KMS-11 (cell line): ENCODE data around the gene ACTL6B.

ENCODE experiments used
- H2AFZ ChIP-seq: fragments of 200-600 bp; sonication (generic); 2 replicates; pipeline ENCODE4 v1.6.1; 2016; ENCODE audit warnings: antibody characterized with exemption, mixed run types, low read depth
- H3K27ac ChIP-seq: fragments of 200-600 bp; sonication (generic); 2 replicates; pipeline ENCODE4 v1.6.1; 2016; ENCODE audit warnings: mild to moderate bottlenecking, mixed run types
- H3K27me3 ChIP-seq: fragments of 200-600 bp; sonication (generic); 2 replicates; pipeline ENCODE4 v1.6.1; 2017; ENCODE audit warnings: mild to moderate bottlenecking, low read depth, mixed run types, moderate library complexity; ENCODE audit not compliant: insufficient read depth
- H3K36me3 ChIP-seq: fragments of 200-600 bp; sonication (generic); 2 replicates; pipeline ENCODE4 v1.6.1; 2017; ENCODE audit warnings: mild to moderate bottlenecking, mixed run types; ENCODE audit not compliant: insufficient read depth
- H3K4me1 ChIP-seq: fragments of 200-600 bp; sonication (generic); 2 replicates; pipeline ENCODE4 v1.6.1; 2016; ENCODE audit warnings: mild to moderate bottlenecking, low read depth, mixed run types; ENCODE audit not compliant: poor library complexity, severe bottlenecking
- H3K4me2 ChIP-seq: fragments of 200-600 bp; sonication (generic); 2 replicates; pipeline ENCODE4 v1.7.0; 2016; ENCODE audit warnings: mild to moderate bottlenecking, mixed run types
- H3K4me3 ChIP-seq: fragments of 200-600 bp; sonication (generic); IDR thresholded peaks from 2 replicates; pipeline ENCODE4 v1.6.1; 2017; ENCODE audit warnings: low read depth, low read length, mixed read lengths; ENCODE audit not compliant: insufficient read depth
- H3K79me2 ChIP-seq: fragments of 200-600 bp; sonication (generic); 2 replicates; pipeline ENCODE4 v1.6.1; 2016; ENCODE audit warnings: low read depth, mixed run types; ENCODE audit not compliant: insufficient read depth
- H3K9ac ChIP-seq: fragments of 200-600 bp; sonication (generic); 2 replicates; pipeline ENCODE4 v1.6.1; 2016; ENCODE audit warnings: mild to moderate bottlenecking, mixed run types
- H4K20me1 ChIP-seq: fragments of 200-600 bp; sonication (generic); 2 replicates; pipeline ENCODE4 v1.6.1; 2016; ENCODE audit warnings: mild to moderate bottlenecking, mixed run types; ENCODE audit not compliant: insufficient read depth
- TF ChIP-seq, protein P1 (sequence below): fragments of 200-600 bp; sonication (generic); conservative IDR thresholded peaks from 2 replicates; pipeline ENCODE4 v1.6.1; 2017; ENCODE audit warnings: low read depth, mild to moderate bottlenecking, antibody characterized with exemption, low read length, moderate library complexity, mixed read lengths

Gene ACTL6B

DNA sequence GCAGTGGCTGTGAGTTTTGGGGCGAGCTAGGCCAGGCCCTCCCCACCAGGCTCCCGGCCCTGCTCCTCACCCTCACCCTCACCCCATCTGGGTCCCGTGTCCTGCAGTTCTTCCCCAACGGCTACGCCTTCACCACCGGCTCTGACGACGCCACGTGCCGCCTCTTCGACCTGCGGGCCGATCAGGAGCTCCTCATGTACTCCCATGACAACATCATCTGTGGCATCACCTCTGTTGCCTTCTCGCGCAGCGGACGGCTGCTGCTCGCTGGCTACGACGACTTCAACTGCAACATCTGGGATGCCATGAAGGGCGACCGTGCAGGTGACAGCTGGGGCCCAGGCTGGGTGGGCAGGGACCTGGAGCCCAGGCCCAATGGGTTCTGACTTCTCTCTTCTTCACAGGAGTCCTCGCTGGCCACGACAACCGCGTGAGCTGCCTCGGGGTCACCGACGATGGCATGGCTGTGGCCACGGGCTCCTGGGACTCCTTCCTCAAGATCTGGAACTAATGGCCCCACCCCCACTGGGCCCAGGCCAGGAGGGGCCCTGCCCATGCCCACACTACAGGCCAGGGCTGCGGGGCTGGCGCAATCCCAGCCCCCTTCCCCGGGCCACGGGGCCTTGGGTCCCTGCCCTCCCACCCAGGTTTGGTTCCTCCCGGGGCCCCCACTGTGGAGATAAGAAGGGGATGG lies 22.2 kb upstream of the ACTL6B start:
- H3K36me3 ChIP-seq: peaks cover 3% of the 10 kb centered on the region; the same call in 1 of the 2 replicates
- H3K27me3 ChIP-seq: no peaks in the 10 kb centered on the region
- H3K79me2 ChIP-seq: peaks cover 19% of the 10 kb centered on the region
- no peak overlapping the region for H3K4me2 ChIP-seq
- no peak overlapping the region for H3K27ac ChIP-seq
- no peak overlapping the region for H3K4me3 ChIP-seq
- TF ChIP-seq, protein P1, sequence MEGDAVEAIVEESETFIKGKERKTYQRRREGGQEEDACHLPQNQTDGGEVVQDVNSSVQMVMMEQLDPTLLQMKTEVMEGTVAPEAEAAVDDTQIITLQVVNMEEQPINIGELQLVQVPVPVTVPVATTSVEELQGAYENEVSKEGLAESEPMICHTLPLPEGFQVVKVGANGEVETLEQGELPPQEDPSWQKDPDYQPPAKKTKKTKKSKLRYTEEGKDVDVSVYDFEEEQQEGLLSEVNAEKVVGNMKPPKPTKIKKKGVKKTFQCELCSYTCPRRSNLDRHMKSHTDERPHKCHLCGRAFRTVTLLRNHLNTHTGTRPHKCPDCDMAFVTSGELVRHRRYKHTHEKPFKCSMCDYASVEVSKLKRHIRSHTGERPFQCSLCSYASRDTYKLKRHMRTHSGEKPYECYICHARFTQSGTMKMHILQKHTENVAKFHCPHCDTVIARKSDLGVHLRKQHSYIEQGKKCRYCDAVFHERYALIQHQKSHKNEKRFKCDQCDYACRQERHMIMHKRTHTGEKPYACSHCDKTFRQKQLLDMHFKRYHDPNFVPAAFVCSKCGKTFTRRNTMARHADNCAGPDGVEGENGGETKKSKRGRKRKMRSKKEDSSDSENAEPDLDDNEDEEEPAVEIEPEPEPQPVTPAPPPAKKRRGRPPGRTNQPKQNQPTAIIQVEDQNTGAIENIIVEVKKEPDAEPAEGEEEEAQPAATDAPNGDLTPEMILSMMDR: no peak
- no peaks in the 10 kb centered on the region for H4K20me1 ChIP-seq
- no peak overlapping the region for H3K9ac ChIP-seq
- peaks cover 10% of the 10 kb centered on the region for H3K4me1 ChIP-seq
- no peak overlapping the region for H2AFZ ChIP-seq

GRCh38 chr7:100677308-100678267 lies 21.3 kb upstream of the ACTL6B start:
- no peak overlapping the region for H3K27ac ChIP-seq
- no peak overlapping the region for H3K9ac ChIP-seq
- H4K20me1 ChIP-seq: no peaks in the 10 kb centered on the region
- peaks cover 19% of the 10 kb centered on the region for H3K79me2 ChIP-seq
- TF ChIP-seq, protein P1: no peak
- peaks cover 14% of the 10 kb centered on the region for H3K4me1 ChIP-seq
- H3K27me3 ChIP-seq: no peaks in the 10 kb centered on the region; the same call in 1 of the 2 replicates
- H2AFZ ChIP-seq: no peak overlapping the region
- H3K4me2 ChIP-seq: no peak overlapping the region
- peaks cover 3% of the 10 kb centered on the region; the same call in 1 of the 2 replicates for H3K36me3 ChIP-seq
- H3K4me3 ChIP-seq: no peak overlapping the region

- Histone ChIP-seq H4K20me1 (no peaks in the 10 kb centered on the region), H3K4me1 (peaks cover 17% of the 10 kb centered on the region), H3K9ac (no peak overlapping the region), H3K27me3 (peaks cover 4% of the 10 kb centered on the region; the same call in 1 of the 2 replicates), H2AFZ (no peak overlapping the region), H3K36me3 (peaks cover 3% of the 10 kb centered on the region; the same call in 1 of the 2 replicates), H3K27ac (no peak overlapping the region), H3K4me2 (peak overlapping the region; percentile 54; the same call in 1 of the 2 replicates), H3K79me2 (peaks cover 19% of the 10 kb centered on the region), H3K4me3 (no peak overlapping the region)
- TF ChIP-seq, protein P1: no peak
Measured at GRCh38 chr7:100676501-100677306, 20.5 kb upstream of the ACTL6B start.
